K562 (cell line): ENCODE results near the gene DGAT2. TPM values are rescaled to one million over a fixed set of nuclear protein-coding genes. Genes with fewer than 3 reads are reported as not detected.

Source experiments
- ATAC-seq: fragments of 200-7000 bp; cut with Tn5 transposase; 3 replicates; pipeline ENCODE4 v1.9.1; 2020; ENCODE audit warnings: moderate library complexity
- Bru-seq: library from RNA; stranded (reverse); fragments of 400-500 nt; gene quantifications from one replicate; lab custom pipeline; 2021; lab: Mats Ljungman, UMichigan
- BruChase-seq, 2 experiments: library from RNA; stranded (reverse); fragments of 400-500 nt; gene quantifications; one replicate each; lab custom pipeline; 2021; lab: Mats Ljungman, UMichigan
- BruUV-seq: library from RNA; stranded (reverse); fragments of 400-500 nt; replicated peaks from 2 replicates; lab custom pipeline; 2021; lab: Mats Ljungman, UMichigan
- CTCF ChIA-PET: fragments of 300-600 bp; formaldehyde crosslinking; extraction: SDS; loops from one replicate; lab custom pipeline; 2021; ENCODE audit warnings: low intra/inter-chr PET ratio; lab: Yijun Ruan, JAX
- POLR2A ChIA-PET: fragments of 300-600, 350-650 bp; sonication (Branson Sonifier 250); formaldehyde crosslinking; extraction: SDS; loops from one replicate; lab custom pipeline; 2021; ENCODE audit warnings: antibody characterized with exemption, inconsistent platforms; lab: Yijun Ruan, JAX
- DNase-seq, 4 experiments: peaks; one replicate each; pipeline versions ENCODE4 v3.0.0 to v3.0.0-alpha.2; 2011 to 2018; ENCODE audit warnings: low spot score in 3 of 4, mixed read lengths in 3 of 4; ENCODE audit errors: extremely low read depth in 1 of 4
- FAIRE-seq: peaks from 2 replicates; lab custom pipeline; 2011; peaks lifted over from hg19 to GRCh38; lab: Jason Lieb, UNC
- H2AFZ ChIP-seq: 2 replicates; pipeline ENCODE4 v1.6.0; 2011; ENCODE audit warnings: low read depth, low read length, control low read depth, inconsistent platforms
- H3K27ac ChIP-seq: fragments of 200-600 bp; 3 replicates; pipeline ENCODE4 v1.8.0; 2011; ENCODE audit warnings: low read depth, mild to moderate bottlenecking, control low read depth, inconsistent platforms, low read length, moderate library complexity, mixed read lengths; ENCODE audit errors: extremely low read depth
- H3K27me3 ChIP-seq, 2 experiments: fragments of 300-600 bp in 1 of 2; 2 replicates in 1 of 2; 3 replicates in 1 of 2; pipeline versions ENCODE4 v1.6.0 to v1.8.0; 2011; ENCODE audit warnings: inconsistent platforms in 2 of 2, low read length in 2 of 2, mild to moderate bottlenecking in 1 of 2, mixed read lengths in 1 of 2, moderate library complexity in 1 of 2; ENCODE audit not compliant: control insufficient read depth in 2 of 2, insufficient read depth in 2 of 2
- H3K36me3 ChIP-seq: fragments of 300-600 bp; 3 replicates; pipeline ENCODE4 v1.8.0; 2011; ENCODE audit warnings: mild to moderate bottlenecking, low read length, inconsistent platforms; ENCODE audit not compliant: control insufficient read depth, insufficient read depth
- H3K4me1 ChIP-seq, 2 experiments: fragments of 200-600 bp in 1 of 2; replicated peaks in 1 of 2; 2 replicates in 1 of 2; 3 replicates in 1 of 2; pipeline versions ENCODE4 v1.5.1 to v1.8.0; 2011; ENCODE audit warnings: inconsistent platforms in 2 of 2, low read length in 2 of 2, mild to moderate bottlenecking in 1 of 2, mixed read lengths in 1 of 2, moderate library complexity in 1 of 2; ENCODE audit not compliant: control insufficient read depth in 2 of 2, insufficient read depth in 2 of 2
- H3K4me2 ChIP-seq: 2 replicates; pipeline ENCODE4 v1.6.1; 2011; ENCODE audit warnings: low read length, control low read depth, inconsistent platforms, mixed read lengths; ENCODE audit not compliant: insufficient read depth
- H3K4me3 ChIP-seq: fragments of 200-600 bp; sonication (generic), shearing (Covaris generic); 2 replicates; pipeline ENCODE4 v1.5.1; 2016; ENCODE audit warnings: control low read depth, inconsistent platforms
- H3K79me2 ChIP-seq: fragments of 200-600 bp; 3 replicates; pipeline ENCODE4 v1.8.0; 2011; ENCODE audit warnings: low read length, inconsistent platforms; ENCODE audit not compliant: control insufficient read depth, insufficient read depth
- H3K9ac ChIP-seq, 2 experiments: 2 replicates each; pipeline versions ENCODE4 v1.6.0 to v1.6.1; 2011; ENCODE audit warnings: low read depth in 2 of 2, low read length in 2 of 2, control low read depth in 1 of 2, inconsistent platforms in 1 of 2, mild to moderate bottlenecking in 1 of 2, mixed read lengths in 1 of 2; ENCODE audit not compliant: insufficient read depth in 1 of 2
- H3K9me1 ChIP-seq: one replicate; pipeline ENCODE4 v1.6.0; 2011; ENCODE audit warnings: inconsistent platforms, mild to moderate bottlenecking, low read length, moderate library complexity; ENCODE audit not compliant: control insufficient read depth, insufficient read depth
- H3K9me3 ChIP-seq: replicated peaks from 2 replicates; pipeline ENCODE4 v1.5.1; 2011; ENCODE audit warnings: low read depth, low read length, inconsistent platforms; ENCODE audit not compliant: control insufficient read depth, insufficient read depth
- H4K20me1 ChIP-seq: replicated peaks from 2 replicates; pipeline ENCODE4 v1.6.1; 2011; ENCODE audit warnings: low read length, inconsistent platforms, mixed read lengths; ENCODE audit not compliant: control insufficient read depth, insufficient read depth
- ETV1 ChIP-seq: fragments of 450-650 bp; conservative IDR thresholded peaks from 2 replicates; pipeline ENCODE4 v1.6.1; 2016; ENCODE audit warnings: missing genetic modification characterization, control low read depth, low read depth, missing compliant biosample characterization
- SMAD2 ChIP-seq: fragments of 150-350 bp; IDR thresholded peaks from 2 replicates; pipeline ENCODE4 v1.6.1; 2014; ENCODE audit warnings: low read depth, mild to moderate bottlenecking, low read length
- WGBS: fragments of 100-300 bp; shearing (Covaris generic); methylation state at CpG from one replicate; pipeline ENCODE4 v1.1.6; 2016; ENCODE audit warnings: low coverage, mixed read lengths; ENCODE audit not compliant: insufficient coverage; ENCODE audit errors: missing lambda C conversion rate; 5-methylcytosine and 5-hydroxymethylcytosine counted together
- in situ Hi-C: fragments of 300-500 bp; cut with MboI; formaldehyde crosslinking; loops from 4 replicates; pipeline ENCODE4 v1.15.0; 2018; ENCODE audit warnings: inconsistent platforms, mixed read lengths
- intact Hi-C: fragments of 100-400 bp; cut with micrococcal nuclease; formaldehyde crosslinking; loops from 2 replicates; pipeline ENCODE4 v1.14.2; 2022
- long read RNA-seq, 3 experiments: library from polyadenylated mRNA in 2 of 3; library from RNA in 1 of 3; unstranded in 2 of 3; stranded (forward) in 1 of 3; transcript quantifications; one replicate each; pipeline ENCODE4 v2.0.0, GENCODE V29; 2019 to 2022
- polyA minus RNA-seq, 3 experiments: library from RNA; depleted of rRNA, polyadenylated mRNA; stranded (reverse); fragments of >200 nt; gene quantifications; 2 replicates each; pipeline ENCODE4 v1.2.3, GENCODE V29; 2011
- polyA plus RNA-seq, 8 experiments: library from polyadenylated mRNA; depleted of rRNA in 4 of 8; stranded (reverse) in 5 of 8; unstranded in 3 of 8; fragments of >200 nt; fragmentation: Nextera tagmentation in 2 of 8; fragmentation: Illumina TruSeq in 1 of 8; extraction: Ambion mirVana in 2 of 8; extraction: Trizol in 1 of 8; gene quantifications; 2 replicates each; pipeline versions ENCODE4 v1.2.1 to v1.2.3, GENCODE V29; 2011 to 2014; ENCODE audit warnings: inconsistent platforms in 1 of 8, missing spikeins in 1 of 8
- total RNA-seq, 7 experiments: library from RNA; depleted of rRNA in 6 of 7; stranded (reverse); fragments of >200 nt in 6 of 7; fragmentation: Illumina TruSeq in 2 of 7; extraction: Trizol in 2 of 7; gene quantifications; 2 replicates each; pipeline versions ENCODE4 v1.2.1 to v1.2.3, GENCODE V29; 2011 to 2021; ENCODE audit warnings: low replicate concordance in 1 of 7
- TF ChIP-seq, protein P1 (sequence below), 2 experiments: fragments of 450-650 bp; formaldehyde crosslinking in 1 of 2; IDR thresholded peaks; 2 replicates each; pipeline versions ENCODE4 v1.4.0 to v1.6.1; 2014 to 2020; ENCODE audit warnings: mild to moderate bottlenecking in 2 of 2, borderline replicate concordance in 1 of 2, low read depth in 1 of 2

Gene DGAT2, protein sequence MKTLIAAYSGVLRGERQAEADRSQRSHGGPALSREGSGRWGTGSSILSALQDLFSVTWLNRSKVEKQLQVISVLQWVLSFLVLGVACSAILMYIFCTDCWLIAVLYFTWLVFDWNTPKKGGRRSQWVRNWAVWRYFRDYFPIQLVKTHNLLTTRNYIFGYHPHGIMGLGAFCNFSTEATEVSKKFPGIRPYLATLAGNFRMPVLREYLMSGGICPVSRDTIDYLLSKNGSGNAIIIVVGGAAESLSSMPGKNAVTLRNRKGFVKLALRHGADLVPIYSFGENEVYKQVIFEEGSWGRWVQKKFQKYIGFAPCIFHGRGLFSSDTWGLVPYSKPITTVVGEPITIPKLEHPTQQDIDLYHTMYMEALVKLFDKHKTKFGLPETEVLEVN
- total RNA-seq (2011; cell fraction: chromatin; rRNA removed; ENCODE audit: low replicate concordance), result 1.3 and 3.1 TPM in 2 replicates
- total RNA-seq (2011; cell fraction: nucleolus; rRNA removed), result 2.9 and 3.2 TPM in 2 replicates
- 4.6 and 4.7 TPM in 2 replicates for total RNA-seq (2011; cell fraction: nucleoplasm; rRNA removed)
- total RNA-seq (2014; rRNA removed) (2.0 and 2.5 TPM in 2 replicates), total RNA-seq (2014; rRNA removed; fragmentation: Illumina TruSeq; extraction: Trizol) (1.6 and 2.2 TPM in 2 replicates), total RNA-seq (2015; rRNA removed; fragmentation: Illumina TruSeq; extraction: Trizol) (1.6 and 1.7 TPM in 2 replicates), total RNA-seq (2021) (2.2 TPM in 2 replicates), polyA plus RNA-seq (2011; rRNA removed) (1.8 TPM in 2 replicates), polyA plus RNA-seq (2014; fragmentation: Illumina TruSeq; extraction: Trizol) (2.3 and 2.4 TPM in 2 replicates), polyA plus RNA-seq (2014; fragmentation: Nextera tagmentation; extraction: Ambion mirVana) (under 1 TPM; 0.68 to 0.69 TPM), polyA plus RNA-seq (2014; rRNA removed) (2.2 and 2.8 TPM in 2 replicates), polyA minus RNA-seq (2011; rRNA and poly(A)+ RNA removed) (1.6 and 2.0 TPM in 2 replicates), Bru-seq, nascent RNA (percentile 35 among the genes with signal in this experiment), BruChase-seq, experiment 1, labeled RNA remaining after a 2-hour chase (percentile 24 among the genes with signal in this experiment), BruChase-seq, experiment 2, labeled RNA remaining after a 6-hour chase (percentile 25 among the genes with signal in this experiment)
- 2.0 and 2.3 TPM in 2 replicates for polyA plus RNA-seq (2011; cell fraction: cytosol; rRNA removed)
- polyA plus RNA-seq (2011; cell fraction: nucleus; rRNA removed), result 1.1 and 1.6 TPM in 2 replicates
- polyA plus RNA-seq (2012), result 2.6 and 4.4 TPM in 2 replicates
- 0.55 and 2.0 TPM in 2 replicates for polyA minus RNA-seq (2011; cell fraction: cytosol; rRNA and poly(A)+ RNA removed)
- 0.33 and 0.67 TPM in 2 replicates for polyA minus RNA-seq (2011; cell fraction: nucleus; rRNA and poly(A)+ RNA removed)
- long read RNA-seq, experiment 1, transcript DGAT2-201 (8 exons, 2,453 nt), result major isoform, 9 of 9 reads
- long read RNA-seq, experiment 1, partial matches to known transcripts, result 0 of 9 reads
- long read RNA-seq, experiment 1, other reads (novel, unspliced or antisense), result 0 of 9 reads
- long read RNA-seq, experiment 2, partial matches to known transcripts, result 1 of 8 reads
- long read RNA-seq, experiment 2, other reads (novel, unspliced or antisense), result 3 of 8 reads
- long read RNA-seq, experiment 3, result 0 reads

DNA sequence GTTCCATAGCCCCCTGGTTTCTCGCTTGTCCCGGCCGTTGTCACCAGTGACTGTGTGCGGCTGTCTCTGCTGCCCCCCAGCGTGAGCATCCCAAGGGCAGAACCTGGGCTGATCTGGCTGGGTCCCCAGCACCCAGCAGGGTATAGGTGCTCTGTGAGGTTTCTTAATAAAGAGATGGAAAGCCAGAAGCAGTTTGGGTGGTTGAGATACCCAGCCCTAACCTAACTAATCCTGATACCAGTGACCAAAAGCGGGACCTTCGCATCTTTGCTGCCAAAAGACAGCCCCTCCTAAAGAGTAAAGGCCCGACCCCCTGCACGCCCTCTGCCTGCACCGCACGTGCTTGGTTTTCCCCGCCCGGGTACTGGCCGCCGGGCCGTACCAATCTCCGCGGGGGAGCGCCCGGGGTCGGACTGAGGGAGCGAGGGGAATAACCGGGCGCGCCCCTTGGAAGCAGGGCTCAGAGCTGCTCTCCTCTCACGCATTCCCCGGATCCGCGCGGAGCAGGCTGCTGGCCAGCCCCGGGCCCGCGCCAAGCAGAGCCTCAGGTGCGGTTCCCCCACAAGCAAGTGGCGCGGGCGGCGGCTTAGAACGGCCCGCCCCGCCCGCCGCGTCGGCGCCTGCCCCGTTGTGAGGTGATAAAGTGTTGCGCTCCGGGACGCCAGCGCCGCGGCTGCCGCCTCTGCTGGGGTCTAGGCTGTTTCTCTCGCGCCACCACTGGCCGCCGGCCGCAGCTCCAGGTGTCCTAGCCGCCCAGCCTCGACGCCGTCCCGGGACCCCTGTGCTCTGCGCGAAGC, at the start of gene DGAT2:
Gene DGAT2, plus strand, starts transcription at position 667 of the 797 bp plus-strand sequence. CDS start 214 bp downstream, outside the sequence.
- peak within 1 kb of the TSS; percentile 93 for H3K27ac ChIP-seq
- in situ Hi-C loops, result no loop called here
- CTCF ChIA-PET, result interaction anchor here (0.6 to 2.4 kb wide), 3 partner anchors 45 to 62 kb away, joined by 6 to 10 read pairs (median 7); no protein-coding TSS in a partner anchor
- no peak for TF ChIP-seq ETV1 (tag)
- no peak for TF ChIP-seq SMAD2
- TF ChIP-seq, protein P1, sequence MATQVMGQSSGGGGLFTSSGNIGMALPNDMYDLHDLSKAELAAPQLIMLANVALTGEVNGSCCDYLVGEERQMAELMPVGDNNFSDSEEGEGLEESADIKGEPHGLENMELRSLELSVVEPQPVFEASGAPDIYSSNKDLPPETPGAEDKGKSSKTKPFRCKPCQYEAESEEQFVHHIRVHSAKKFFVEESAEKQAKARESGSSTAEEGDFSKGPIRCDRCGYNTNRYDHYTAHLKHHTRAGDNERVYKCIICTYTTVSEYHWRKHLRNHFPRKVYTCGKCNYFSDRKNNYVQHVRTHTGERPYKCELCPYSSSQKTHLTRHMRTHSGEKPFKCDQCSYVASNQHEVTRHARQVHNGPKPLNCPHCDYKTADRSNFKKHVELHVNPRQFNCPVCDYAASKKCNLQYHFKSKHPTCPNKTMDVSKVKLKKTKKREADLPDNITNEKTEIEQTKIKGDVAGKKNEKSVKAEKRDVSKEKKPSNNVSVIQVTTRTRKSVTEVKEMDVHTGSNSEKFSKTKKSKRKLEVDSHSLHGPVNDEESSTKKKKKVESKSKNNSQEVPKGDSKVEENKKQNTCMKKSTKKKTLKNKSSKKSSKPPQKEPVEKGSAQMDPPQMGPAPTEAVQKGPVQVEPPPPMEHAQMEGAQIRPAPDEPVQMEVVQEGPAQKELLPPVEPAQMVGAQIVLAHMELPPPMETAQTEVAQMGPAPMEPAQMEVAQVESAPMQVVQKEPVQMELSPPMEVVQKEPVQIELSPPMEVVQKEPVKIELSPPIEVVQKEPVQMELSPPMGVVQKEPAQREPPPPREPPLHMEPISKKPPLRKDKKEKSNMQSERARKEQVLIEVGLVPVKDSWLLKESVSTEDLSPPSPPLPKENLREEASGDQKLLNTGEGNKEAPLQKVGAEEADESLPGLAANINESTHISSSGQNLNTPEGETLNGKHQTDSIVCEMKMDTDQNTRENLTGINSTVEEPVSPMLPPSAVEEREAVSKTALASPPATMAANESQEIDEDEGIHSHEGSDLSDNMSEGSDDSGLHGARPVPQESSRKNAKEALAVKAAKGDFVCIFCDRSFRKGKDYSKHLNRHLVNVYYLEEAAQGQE (IDR thresholded peaks at IDR 0.05; ENCODE audit: borderline replicate concordance), result peak; percentile 61; the same call in 1 of the 2 replicates
- TF ChIP-seq, protein P1 (CRISPR knock-in tag; IDR thresholded peaks at IDR 0.05; ENCODE audit: low read depth), result peak; percentile 64; the same call in 1 of the 2 replicates

More for the DNA sequence above, at the start of gene DGAT2:
- Histone ChIP-seq H3K4me3 (peak within 1 kb of the TSS; percentile 45), H3K9ac (peak within 1 kb of the TSS; percentile 87 to 95; a peak in 3 of 4 replicates), H3K79me2 (no peaks in the 10 kb centered on the region), H3K27me3 (peaks cover 7 to 10% of the 10 kb centered on the region in 2 experiments; a peak in 4 of 5 replicates), H2AFZ (peak within 1 kb of the TSS; percentile 98), H3K4me2 (peak within 1 kb of the TSS; percentile 74), H3K9me1 (no peaks in the 10 kb centered on the region), H3K4me1 (peaks cover 22 to 33% of the 10 kb centered on the region in 2 experiments), H4K20me1 (no peaks in the 10 kb centered on the region), H3K36me3 (no peaks in the 10 kb centered on the region), H3K9me3 (no peaks in the 10 kb centered on the region)
- FAIRE-seq (peak; percentile 80), ATAC-seq (peak; percentile 96), DNase-seq (peak; percentile 90 to 94 (median 93))
- POLR2A ChIA-PET, result interaction anchor here (1.6 kb wide), 1 partner anchor 17 kb away, joined by 3 read pairs; no protein-coding TSS in a partner anchor
- no TSS peak for BruUV-seq
- WGBS, result 3% methylated on average over 40 of the region's 66 CpGs
- intact Hi-C loops, result loop anchor here (1.0 kb wide), 2 partner anchors 45 to 221 kb away; no protein-coding TSS in a partner anchor
